ENCODE measurements around the gene LSM14B. TPM values are rescaled to one million over a fixed set of nuclear protein-coding genes. Genes with fewer than 3 reads are reported as not detected.

The LSM14B gene
- total RNA-seq, 1 experiment from 2014 or later = 82.4 TPM

DNA sequence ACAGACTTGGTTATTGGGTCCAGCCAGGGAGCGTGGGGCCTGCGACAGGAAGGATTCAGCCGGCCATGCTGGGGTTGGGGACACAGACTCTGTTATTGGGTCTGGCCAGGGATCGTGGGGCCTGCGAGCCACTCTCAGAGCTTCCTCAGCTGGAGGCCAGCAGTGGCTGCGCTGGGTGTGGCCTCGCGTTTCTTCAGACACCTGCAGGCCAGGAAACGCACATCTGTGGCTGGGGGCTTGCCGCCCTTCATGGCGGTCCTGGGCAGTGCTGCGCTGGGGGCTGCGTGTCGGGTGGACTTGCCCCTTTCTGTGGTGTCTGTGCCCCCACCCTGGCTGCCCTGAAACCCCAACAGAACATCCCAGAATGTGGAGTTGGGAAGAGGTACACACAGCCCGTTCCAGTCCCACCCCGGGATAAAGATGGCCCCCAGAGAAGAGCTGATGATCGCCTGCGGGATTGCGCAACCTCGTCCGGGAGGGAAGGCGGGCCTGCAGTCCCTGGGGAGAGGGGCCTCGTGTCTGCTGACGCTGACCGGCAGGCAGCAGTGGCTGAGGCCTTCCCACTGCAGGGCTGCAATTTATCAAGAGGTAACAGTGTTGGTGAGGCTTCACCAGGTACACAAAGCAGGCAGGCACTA, 43.6 kb downstream of the LSM14B start:
- H2BK20ac ChIP-seq (ENCODE audit: low read depth, low read length, poor library complexity, severe bottlenecking) = no peak overlapping the region
- no peaks in the 10 kb centered on the region for H3K9me3 ChIP-seq (ENCODE audit: control insufficient read depth, low read depth, low read length)
- H3K4me2 ChIP-seq (ENCODE audit: insufficient read depth, insufficient read length, low read length) = no peak overlapping the region
- no peaks in the 10 kb centered on the region for H3K79me2 ChIP-seq (ENCODE audit: insufficient read depth, low read length)
- no peak overlapping the region for H2AFZ ChIP-seq (ENCODE audit: low read length)
- H3K4me1 ChIP-seq (ENCODE audit: insufficient read depth, low read length) = no peaks in the 10 kb centered on the region
- H3K9me3 Mint-ChIP-seq = no peaks in the 10 kb centered on the region; a peak in 1 of 5 replicates
- no peak overlapping the region for H2BK120ac ChIP-seq (ENCODE audit: low read depth, low read length, poor library complexity, severe bottlenecking)
- no CpG with 5 or more reads among the region's 25 CpGs for WGBS (ENCODE audit: extremely low coverage, insufficient read length, low lambda C conversion rate)
- H4K5ac ChIP-seq (ENCODE audit: insufficient read length, low read depth, low read length) = no peak overlapping the region
- no peak overlapping the region; a peak in 1 of 5 replicates for H3K4me3 Mint-ChIP-seq
- H3K23me2 ChIP-seq (ENCODE audit: insufficient read length, low read depth, low read length, poor library complexity, severe bottlenecking) = no peaks in the 10 kb centered on the region
- no peaks in the 10 kb centered on the region for H3K4me1 Mint-ChIP-seq
- no peak overlapping the region for H2AK5ac ChIP-seq (ENCODE audit: insufficient read length, low read length)
- no peak overlapping the region for H3K56ac ChIP-seq (ENCODE audit: insufficient read length, low read depth, low read length)
- H4K8ac ChIP-seq (replicated peaks; ENCODE audit: insufficient read length, low read depth, low read length) = no peak overlapping the region
- no peak overlapping the region for H3K4ac ChIP-seq (ENCODE audit: low read depth, low read length)
- no peak overlapping the region for H3K9ac ChIP-seq (ENCODE audit: extremely low read depth, insufficient read length, low read length)
- no peak overlapping the region for H3T11ph ChIP-seq (ENCODE audit: low read length)
- H3K36me3 Mint-ChIP-seq (ENCODE audit: insufficient read depth in 1 of 3, low read depth in 3 of 3) = peaks cover 24 to 65% (median 55%) of the 10 kb centered on the region in 3 experiments; a peak in 6 of 7 replicates
- no peak overlapping the region for H3K14ac ChIP-seq (ENCODE audit: insufficient read depth, low read length)
- no peaks in the 10 kb centered on the region for H4K20me1 ChIP-seq (ENCODE audit: control insufficient read depth, insufficient read depth, insufficient read length)
- TF ChIP-seq, protein P1, sequence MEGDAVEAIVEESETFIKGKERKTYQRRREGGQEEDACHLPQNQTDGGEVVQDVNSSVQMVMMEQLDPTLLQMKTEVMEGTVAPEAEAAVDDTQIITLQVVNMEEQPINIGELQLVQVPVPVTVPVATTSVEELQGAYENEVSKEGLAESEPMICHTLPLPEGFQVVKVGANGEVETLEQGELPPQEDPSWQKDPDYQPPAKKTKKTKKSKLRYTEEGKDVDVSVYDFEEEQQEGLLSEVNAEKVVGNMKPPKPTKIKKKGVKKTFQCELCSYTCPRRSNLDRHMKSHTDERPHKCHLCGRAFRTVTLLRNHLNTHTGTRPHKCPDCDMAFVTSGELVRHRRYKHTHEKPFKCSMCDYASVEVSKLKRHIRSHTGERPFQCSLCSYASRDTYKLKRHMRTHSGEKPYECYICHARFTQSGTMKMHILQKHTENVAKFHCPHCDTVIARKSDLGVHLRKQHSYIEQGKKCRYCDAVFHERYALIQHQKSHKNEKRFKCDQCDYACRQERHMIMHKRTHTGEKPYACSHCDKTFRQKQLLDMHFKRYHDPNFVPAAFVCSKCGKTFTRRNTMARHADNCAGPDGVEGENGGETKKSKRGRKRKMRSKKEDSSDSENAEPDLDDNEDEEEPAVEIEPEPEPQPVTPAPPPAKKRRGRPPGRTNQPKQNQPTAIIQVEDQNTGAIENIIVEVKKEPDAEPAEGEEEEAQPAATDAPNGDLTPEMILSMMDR (conservative IDR thresholded peaks at IDR 0.05) = no peak
- H3K18ac ChIP-seq (ENCODE audit: insufficient read length, low read depth, low read length) = no peak overlapping the region
- H2BK12ac ChIP-seq (ENCODE audit: insufficient read length, low read depth, low read length) = no peak overlapping the region
- no peak overlapping the region for H2BK5ac ChIP-seq (ENCODE audit: insufficient read length, low read length)
- no peak overlapping the region for H4K91ac ChIP-seq (ENCODE audit: insufficient read length, low read depth, low read length)
- no peak overlapping the region for H3K27ac Mint-ChIP-seq
- H3K27me3 Mint-ChIP-seq (ENCODE audit: low read depth) = no peaks in the 10 kb centered on the region; the same call in 1 of the 2 replicates
- no peak overlapping the region for H3K27ac ChIP-seq (ENCODE audit: insufficient read length, low read depth, low read length)
- no peaks in the 10 kb centered on the region for H3K27me3 ChIP-seq (ENCODE audit: insufficient read depth, low read length)
- no peak overlapping the region for H3K23ac ChIP-seq (ENCODE audit: insufficient read length, low read depth, low read length)
- no peak overlapping the region for H2BK15ac ChIP-seq (ENCODE audit: low read depth, low read length)
- no peaks in the 10 kb centered on the region for H3K79me1 ChIP-seq (ENCODE audit: insufficient read depth, low read depth, low read length, poor library complexity, severe bottlenecking)
- DNase-seq = no peak

All from H9 (cell line).